Choroid plexus epithelial cell (primary cell): ENCODE data around the gene CDH13.

Experiments
- DNase-seq: peaks from one replicate; pipeline ENCODE4 v3.0.0-alpha.2; 2010; ENCODE audit warnings: low read depth
- H3K4me3 ChIP-seq: 2 replicates; pipeline ENCODE4 v1.5.1; 2011; ENCODE audit warnings: low read depth, mild to moderate bottlenecking, control low read depth, low read length, moderate library complexity
- TF ChIP-seq, protein P1 (sequence below): conservative IDR thresholded peaks from 2 replicates; pipeline ENCODE4 v1.5.1; 2011; ENCODE audit warnings: low read depth, mild to moderate bottlenecking, control low read depth, inconsistent platforms, low read length, moderate library complexity

Gene CDH13

DNA sequence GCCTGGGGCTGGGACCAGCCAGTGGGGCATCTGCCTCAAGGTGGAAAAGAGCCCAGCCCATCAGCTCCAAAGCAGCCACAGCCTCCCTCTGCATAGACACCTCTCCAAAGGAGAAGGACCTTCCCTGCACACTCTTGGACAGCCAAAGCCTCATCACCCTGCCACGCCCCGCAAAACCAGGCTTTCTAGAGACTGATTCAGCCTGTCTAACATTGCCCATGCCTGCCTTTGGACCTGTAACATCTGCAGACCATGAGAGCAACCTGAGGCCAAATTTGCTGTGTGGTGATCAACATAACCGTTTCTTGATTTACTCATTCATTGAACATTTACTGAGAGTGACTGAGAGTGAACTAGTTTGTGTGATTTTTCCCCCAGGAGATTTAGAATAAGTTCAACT is 961.3 kb downstream of the CDH13 start:
- no peak overlapping the region for H3K4me3 ChIP-seq
- TF ChIP-seq, protein P1, sequence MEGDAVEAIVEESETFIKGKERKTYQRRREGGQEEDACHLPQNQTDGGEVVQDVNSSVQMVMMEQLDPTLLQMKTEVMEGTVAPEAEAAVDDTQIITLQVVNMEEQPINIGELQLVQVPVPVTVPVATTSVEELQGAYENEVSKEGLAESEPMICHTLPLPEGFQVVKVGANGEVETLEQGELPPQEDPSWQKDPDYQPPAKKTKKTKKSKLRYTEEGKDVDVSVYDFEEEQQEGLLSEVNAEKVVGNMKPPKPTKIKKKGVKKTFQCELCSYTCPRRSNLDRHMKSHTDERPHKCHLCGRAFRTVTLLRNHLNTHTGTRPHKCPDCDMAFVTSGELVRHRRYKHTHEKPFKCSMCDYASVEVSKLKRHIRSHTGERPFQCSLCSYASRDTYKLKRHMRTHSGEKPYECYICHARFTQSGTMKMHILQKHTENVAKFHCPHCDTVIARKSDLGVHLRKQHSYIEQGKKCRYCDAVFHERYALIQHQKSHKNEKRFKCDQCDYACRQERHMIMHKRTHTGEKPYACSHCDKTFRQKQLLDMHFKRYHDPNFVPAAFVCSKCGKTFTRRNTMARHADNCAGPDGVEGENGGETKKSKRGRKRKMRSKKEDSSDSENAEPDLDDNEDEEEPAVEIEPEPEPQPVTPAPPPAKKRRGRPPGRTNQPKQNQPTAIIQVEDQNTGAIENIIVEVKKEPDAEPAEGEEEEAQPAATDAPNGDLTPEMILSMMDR: no peak
- no peak for DNase-seq

DNA sequence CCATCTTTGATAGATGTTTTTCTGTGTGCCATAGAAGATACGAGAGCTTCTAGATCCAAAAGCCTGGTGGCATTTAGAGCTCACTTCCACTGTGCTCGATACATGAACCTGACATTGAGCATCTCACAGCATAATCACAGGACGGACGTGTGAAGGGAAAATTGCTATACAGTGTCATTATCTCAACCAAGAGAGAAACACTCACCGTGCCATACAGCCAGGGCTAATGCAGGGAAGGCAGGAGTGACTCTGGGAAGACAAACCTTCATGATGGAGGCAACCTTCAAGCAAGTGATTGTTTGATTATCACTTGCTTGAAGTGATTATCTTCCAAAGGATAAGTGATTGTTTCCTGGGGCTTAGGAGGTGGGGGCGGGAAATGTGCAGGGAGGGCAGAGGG is 962.8 kb downstream of the CDH13 start:
- TF ChIP-seq, protein P1: no peak
- no peak for DNase-seq
- H3K4me3 ChIP-seq: no peak overlapping the region

DNA sequence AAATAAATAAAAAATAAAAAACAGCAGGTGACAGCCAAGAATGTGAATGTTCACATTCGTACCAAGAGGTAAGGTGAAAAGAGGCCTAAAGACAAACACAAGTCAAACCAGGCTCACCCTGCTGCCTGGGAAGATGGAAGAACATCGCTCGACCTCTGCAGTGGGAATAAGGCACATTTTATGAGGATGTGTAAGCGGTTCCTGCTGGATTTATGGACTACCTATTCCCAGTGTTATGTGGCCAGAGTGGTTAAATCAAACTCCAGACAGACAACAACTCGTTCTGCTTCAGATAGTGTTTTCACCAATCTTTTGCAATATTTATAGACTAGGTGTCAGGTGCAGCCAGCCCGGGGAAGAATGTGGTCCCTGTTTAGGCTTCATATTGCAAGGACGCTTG is 966.0 kb downstream of the CDH13 start:
- no peak for DNase-seq
- TF ChIP-seq, protein P1: no peak
- no peak overlapping the region for H3K4me3 ChIP-seq

DNA sequence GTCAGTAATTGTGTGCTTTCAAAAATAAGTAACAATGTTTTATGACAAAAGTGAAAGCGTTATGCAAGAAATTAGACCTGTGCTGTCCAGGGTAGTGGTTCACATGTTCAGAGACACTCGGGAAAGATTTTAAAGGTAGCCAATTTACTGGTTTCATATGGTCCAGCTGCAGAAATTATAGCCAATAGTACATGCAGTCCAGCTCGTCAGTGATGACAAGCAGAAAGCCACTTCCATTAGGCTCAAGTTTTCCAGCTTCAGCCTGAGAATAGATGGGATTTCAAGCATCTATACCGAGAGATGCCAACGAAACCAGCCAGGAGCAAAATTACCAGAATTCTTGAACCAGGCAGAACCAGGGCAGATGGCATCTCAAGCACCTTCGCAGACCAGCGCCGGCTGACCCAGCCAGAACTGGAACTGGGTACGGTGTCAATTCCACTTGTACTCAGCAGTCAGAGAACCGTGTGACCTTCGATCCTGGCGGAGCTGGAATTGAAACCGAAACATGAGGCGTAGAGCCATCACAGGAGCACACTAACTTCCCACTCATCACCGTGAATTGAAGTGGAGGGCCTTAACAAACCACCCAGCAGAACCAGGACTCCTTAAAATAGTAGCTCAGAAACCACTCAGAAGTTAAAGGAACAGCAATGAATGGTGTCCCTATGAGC is 973.2 kb downstream of the CDH13 start:
- H3K4me3 ChIP-seq: no peak overlapping the region
- TF ChIP-seq, protein P1: no peak
- no peak for DNase-seq

DNA sequence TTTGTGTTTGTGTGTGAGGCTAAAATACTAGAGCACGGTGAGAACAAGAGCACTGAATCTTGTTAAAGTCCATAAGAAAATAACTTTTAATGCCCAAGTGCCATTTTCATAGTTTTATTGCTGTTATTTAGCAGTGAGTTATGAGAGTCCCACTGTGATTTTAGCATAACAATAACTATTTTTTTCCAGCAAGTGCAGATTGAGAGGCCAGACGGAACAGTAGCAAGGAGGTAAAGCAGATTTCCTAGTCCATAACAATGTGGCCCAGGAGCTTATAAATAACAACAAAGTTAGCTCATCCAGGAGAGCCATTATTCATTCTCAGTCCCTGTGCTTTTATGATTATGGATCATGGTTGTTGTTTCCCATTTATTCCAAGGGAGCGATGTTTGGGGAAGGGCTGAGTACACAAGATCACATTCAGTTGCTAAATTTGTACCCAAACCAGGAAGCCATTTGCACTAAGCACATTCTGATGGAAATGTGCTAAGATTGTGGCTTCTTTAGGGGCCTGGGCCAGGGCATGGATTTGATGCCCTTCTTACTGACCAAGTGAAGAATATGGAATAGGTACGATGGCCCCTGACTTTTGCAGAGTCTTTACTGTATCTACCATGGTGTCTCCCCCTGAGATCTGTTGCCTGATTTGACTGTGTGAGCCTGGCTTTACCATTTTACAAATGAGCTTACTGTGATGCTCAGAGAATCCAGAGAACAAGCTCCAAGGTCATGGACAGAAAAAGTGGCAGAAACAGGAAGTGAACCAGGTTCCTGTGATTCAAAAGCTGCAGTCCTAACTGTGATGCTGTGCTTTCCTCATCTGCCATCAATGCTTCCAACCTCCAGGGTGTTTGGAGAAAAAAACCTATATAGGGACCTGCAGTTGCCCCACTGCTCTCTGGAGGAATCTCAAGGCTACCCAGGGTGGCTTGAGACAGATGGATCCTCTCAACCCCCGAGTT is 976.3 kb downstream of the CDH13 start:
- no peak for DNase-seq
- TF ChIP-seq, protein P1: no peak
- no peak overlapping the region for H3K4me3 ChIP-seq

DNA sequence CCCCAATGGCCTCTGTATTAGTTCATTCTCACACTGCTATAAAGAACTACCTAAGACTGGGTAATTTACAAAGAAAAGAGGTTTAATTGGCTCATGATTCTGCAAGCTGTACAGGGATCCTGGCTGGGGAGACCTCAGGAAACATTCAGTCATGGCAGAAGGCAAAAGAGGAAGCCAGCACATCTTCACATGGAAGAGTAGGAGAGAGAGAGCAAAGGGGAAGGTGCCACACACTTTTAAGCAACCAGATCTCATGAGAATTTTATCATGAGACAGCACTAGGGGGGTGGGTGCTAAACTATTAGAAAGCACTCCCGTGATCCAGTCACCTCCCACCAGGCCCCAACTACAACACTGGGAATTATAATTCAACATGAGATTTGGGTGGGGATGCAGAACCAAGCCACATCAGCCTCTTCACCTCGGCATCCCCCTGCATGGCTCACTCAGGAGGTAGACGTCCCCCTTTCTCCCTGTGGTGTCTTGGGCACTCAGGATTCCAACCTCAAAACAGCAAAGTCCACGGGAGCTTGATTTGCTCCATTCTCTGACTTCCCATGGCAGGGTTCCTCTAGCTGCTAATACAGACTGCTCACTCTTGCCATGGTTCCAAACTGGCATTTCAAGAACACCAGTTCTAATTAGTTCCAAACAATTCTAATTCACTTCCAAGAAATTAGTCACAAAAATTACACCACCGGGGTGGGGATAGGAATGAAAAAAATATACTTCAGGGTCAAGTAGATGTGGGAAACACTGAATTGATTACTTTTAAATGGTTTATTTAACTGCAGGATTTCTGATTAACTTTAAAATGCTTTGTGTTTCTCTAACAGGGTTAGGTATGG is 977.2 kb downstream of the CDH13 start:
- TF ChIP-seq, protein P1: no peak
- no peak for DNase-seq
- no peak overlapping the region for H3K4me3 ChIP-seq
